Liver (tissue), 9 donors: ENCODE results near the gene PRH2. TPM values are rescaled to one million over a fixed set of nuclear protein-coding genes. Genes with fewer than 3 reads are reported as not detected.

Experiments used
- DNase-seq: peaks from one replicate; pipeline ENCODE4 v3.0.0-alpha.2; 2017; ENCODE audit warnings: low spot score
- H3K27ac ChIP-seq, 2 donors: one replicate each; pipeline ENCODE4 v1.7.0; 2013; ENCODE audit warnings: inconsistent platforms in 2 of 2, low read length in 2 of 2, control low read depth in 1 of 2, low read depth in 1 of 2, mild to moderate bottlenecking in 1 of 2
- H3K27me3 ChIP-seq, 4 donors: one replicate each; pipeline versions ENCODE4 v1.6.1 to v1.7.0; 2013; ENCODE audit warnings: low read length in 3 of 4, inconsistent platforms in 1 of 4, mild to moderate bottlenecking in 1 of 4, moderate library complexity in 1 of 4; ENCODE audit not compliant: control insufficient read depth in 4 of 4, insufficient read depth in 4 of 4
- H3K36me3 ChIP-seq, 4 donors: one replicate each; pipeline versions ENCODE4 v1.6.1 to v1.7.0; 2013; ENCODE audit warnings: low read length in 3 of 4, mild to moderate bottlenecking in 3 of 4, low read depth in 1 of 4, moderate library complexity in 1 of 4; ENCODE audit not compliant: control insufficient read depth in 4 of 4, insufficient read depth in 3 of 4
- H3K4me1 ChIP-seq, 4 donors: one replicate each; pipeline versions ENCODE4 v1.6.1 to v1.7.0; 2013; ENCODE audit warnings: low read length in 3 of 4, mild to moderate bottlenecking in 3 of 4, moderate library complexity in 1 of 4; ENCODE audit not compliant: control insufficient read depth in 4 of 4, insufficient read depth in 4 of 4
- H3K4me3 ChIP-seq, 3 donors: one replicate each; pipeline versions ENCODE4 v1.6.1 to v1.7.0; 2013; ENCODE audit warnings: low read length in 3 of 3, control low read depth in 1 of 3, low read depth in 1 of 3, mild to moderate bottlenecking in 1 of 3
- H3K9ac ChIP-seq, 2 donors: one replicate each; pipeline ENCODE4 v1.7.0; 2013; ENCODE audit warnings: low read length in 2 of 2, mild to moderate bottlenecking in 2 of 2, moderate library complexity in 2 of 2, control low read depth in 1 of 2, low read depth in 1 of 2
- H3K9me3 ChIP-seq, 4 donors: one replicate each; pipeline versions ENCODE4 v1.6.1 to v1.7.0; 2013; ENCODE audit warnings: low read length in 3 of 4; ENCODE audit not compliant: control insufficient read depth in 4 of 4
- EGR1 ChIP-seq, 2 donors: IDR thresholded peaks; 2 replicates each; pipeline ENCODE4 v1.6.1; 2016 to 2018; ENCODE audit warnings: antibody characterized with exemption in 2 of 2, low read depth in 2 of 2
- FOXA1 ChIP-seq: IDR thresholded peaks from 2 replicates; pipeline ENCODE4 v1.6.1; 2016; ENCODE audit warnings: antibody characterized with exemption
- FOXA2 ChIP-seq: IDR thresholded peaks from 2 replicates; pipeline ENCODE4 v1.6.1; 2016; ENCODE audit warnings: antibody characterized with exemption
- GABPA ChIP-seq, 2 donors: IDR thresholded peaks in 1 of 2; conservative IDR thresholded peaks in 1 of 2; 2 replicates each; pipeline ENCODE4 v1.6.1; 2016; ENCODE audit warnings: antibody characterized with exemption in 2 of 2, mild to moderate bottlenecking in 1 of 2, moderate library complexity in 1 of 2
- HNF4A ChIP-seq, 2 donors: conservative IDR thresholded peaks; 2 replicates each; pipeline ENCODE4 v1.6.1; 2016; ENCODE audit warnings: antibody characterized with exemption in 2 of 2, mild to moderate bottlenecking in 2 of 2
- HNF4G ChIP-seq: IDR thresholded peaks from 2 replicates; pipeline ENCODE4 v1.6.1; 2016; ENCODE audit warnings: antibody characterized with exemption
- JUND ChIP-seq, 2 donors: IDR thresholded peaks; 2 replicates each; pipeline ENCODE4 v1.6.1; 2016; ENCODE audit warnings: antibody characterized with exemption in 2 of 2
- NR2F2 ChIP-seq: IDR thresholded peaks from 2 replicates; pipeline ENCODE4 v1.6.1; 2016; ENCODE audit warnings: antibody characterized with exemption
- RAD21 ChIP-seq, 2 donors: IDR thresholded peaks; 2 replicates each; pipeline ENCODE4 v1.6.1; 2016; ENCODE audit warnings: antibody characterized with exemption in 2 of 2, mild to moderate bottlenecking in 2 of 2
- RXRA ChIP-seq, 2 donors: IDR thresholded peaks; 2 replicates each; pipeline ENCODE4 v1.6.1; 2017 to 2018; ENCODE audit warnings: antibody characterized with exemption in 2 of 2, mild to moderate bottlenecking in 1 of 2
- TAF1 ChIP-seq: conservative IDR thresholded peaks from 2 replicates; pipeline ENCODE4 v1.6.1; 2016; ENCODE audit warnings: antibody characterized with exemption, mild to moderate bottlenecking
- WGBS: extraction: QIAGEN DNeasy Blood & Tissue Kit; methylation state at CpG from one replicate; pipeline ENCODE4 v1.1.7; 2013; 5-methylcytosine and 5-hydroxymethylcytosine counted together
- polyA plus RNA-seq, 2 donors: library from polyadenylated mRNA; stranded (reverse) in 1 of 2; unstranded in 1 of 2; fragments of 200-250 nt in 1 of 2; fragments of >200 nt in 1 of 2; fragmentation: Nextera tagmentation in 1 of 2; extraction: Ambion mirVana in 1 of 2; gene quantifications; one replicate each; pipeline versions ENCODE4 v1.2.1 to v1.2.3, GENCODE V29; 2013 to 2015
- total RNA-seq, 2 donors: library from RNA; depleted of rRNA; stranded (reverse); fragments of >200 nt; gene quantifications; one replicate each; pipeline ENCODE4 v1.2.3, GENCODE V29; 2014
- TF ChIP-seq, protein P1 (sequence below): fragments of 150-350 bp; IDR thresholded peaks from 2 replicates; pipeline ENCODE4 v1.5.1; 2017; ENCODE audit warnings: improper control_type of control experiment, low read depth, low read length; ENCODE audit not compliant: missing input control
- TF ChIP-seq, protein P2 (sequence below): IDR thresholded peaks from 2 replicates; pipeline ENCODE4 v1.6.1; 2016; ENCODE audit warnings: antibody characterized with exemption
- TF ChIP-seq, protein P3 (sequence below): IDR thresholded peaks from 2 replicates; pipeline ENCODE4 v1.6.1; 2016; ENCODE audit warnings: antibody characterized with exemption
- TF ChIP-seq, protein P4 (sequence below): IDR thresholded peaks from 2 replicates; pipeline ENCODE4 v1.6.1; 2016; ENCODE audit warnings: antibody characterized with exemption
- TF ChIP-seq, protein P5 (sequence below): IDR thresholded peaks from 2 replicates; pipeline ENCODE4 v1.6.1; 2016; ENCODE audit warnings: antibody characterized with exemption, mild to moderate bottlenecking
- donor health status: healthy.
- donor health status: healthy.
- donor health status: healthy.
- donor health status: healthy.
- donor health status: healthy.

Gene PRH2
- total and polyA plus RNA-seq, 4 donors = 0.23 to 0.42 (median 0.40) TPM; not detected in 1

DNA sequence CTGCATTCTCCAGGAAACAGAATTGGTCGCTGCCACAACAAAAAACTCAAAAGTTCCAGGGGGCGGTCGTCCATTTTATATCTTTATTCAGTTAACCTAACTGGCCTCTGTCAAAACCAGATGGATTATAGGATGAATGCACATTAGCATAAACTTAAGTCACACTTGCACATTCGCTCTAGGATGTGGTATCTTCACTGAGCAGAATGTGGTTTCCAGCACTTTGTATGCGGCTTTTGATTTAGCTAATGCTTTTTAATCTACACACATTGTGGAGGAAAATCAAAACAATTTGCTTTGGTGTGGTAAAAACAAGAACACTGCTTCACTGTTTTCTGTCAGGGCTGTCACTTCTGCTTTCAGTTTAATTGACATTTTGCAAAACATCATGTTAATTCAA, 53.2 kb downstream of the PRH2 start:
- DNase-seq = no peak
- WGBS = 90% methylated on average over 5 of the region's 5 CpGs

More for the DNA sequence above, 53.2 kb downstream of the PRH2 start:
- no peak overlapping the region for H3K4me3 ChIP-seq
- no peak overlapping the region for H3K9ac ChIP-seq
- no peaks in the 10 kb centered on the region for H3K27me3 ChIP-seq
- TF ChIP-seq EGR1 (IDR thresholded peaks at IDR 0.05; ENCODE audit: low read depth in 2 of 2) (no peak), NR2F2 (no peak), TAF1 (no peak), JUND (IDR thresholded peaks at IDR 0.05) (no peak), FOXA1 (no peak), HNF4A (conservative IDR thresholded peaks at IDR 0.05) (no peak), HNF4G (no peak), RAD21 (IDR thresholded peaks at IDR 0.05) (no peak), FOXA2 (no peak), RXRA (IDR thresholded peaks at IDR 0.05) (no peak), GABPA (IDR thresholded peaks at IDR 0.05 in 1 of 2, conservative IDR thresholded peaks at IDR 0.05 in 1 of 2) (no peak)
- TF ChIP-seq, protein P1, sequence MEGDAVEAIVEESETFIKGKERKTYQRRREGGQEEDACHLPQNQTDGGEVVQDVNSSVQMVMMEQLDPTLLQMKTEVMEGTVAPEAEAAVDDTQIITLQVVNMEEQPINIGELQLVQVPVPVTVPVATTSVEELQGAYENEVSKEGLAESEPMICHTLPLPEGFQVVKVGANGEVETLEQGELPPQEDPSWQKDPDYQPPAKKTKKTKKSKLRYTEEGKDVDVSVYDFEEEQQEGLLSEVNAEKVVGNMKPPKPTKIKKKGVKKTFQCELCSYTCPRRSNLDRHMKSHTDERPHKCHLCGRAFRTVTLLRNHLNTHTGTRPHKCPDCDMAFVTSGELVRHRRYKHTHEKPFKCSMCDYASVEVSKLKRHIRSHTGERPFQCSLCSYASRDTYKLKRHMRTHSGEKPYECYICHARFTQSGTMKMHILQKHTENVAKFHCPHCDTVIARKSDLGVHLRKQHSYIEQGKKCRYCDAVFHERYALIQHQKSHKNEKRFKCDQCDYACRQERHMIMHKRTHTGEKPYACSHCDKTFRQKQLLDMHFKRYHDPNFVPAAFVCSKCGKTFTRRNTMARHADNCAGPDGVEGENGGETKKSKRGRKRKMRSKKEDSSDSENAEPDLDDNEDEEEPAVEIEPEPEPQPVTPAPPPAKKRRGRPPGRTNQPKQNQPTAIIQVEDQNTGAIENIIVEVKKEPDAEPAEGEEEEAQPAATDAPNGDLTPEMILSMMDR = no peak
- TF ChIP-seq, protein P2, sequence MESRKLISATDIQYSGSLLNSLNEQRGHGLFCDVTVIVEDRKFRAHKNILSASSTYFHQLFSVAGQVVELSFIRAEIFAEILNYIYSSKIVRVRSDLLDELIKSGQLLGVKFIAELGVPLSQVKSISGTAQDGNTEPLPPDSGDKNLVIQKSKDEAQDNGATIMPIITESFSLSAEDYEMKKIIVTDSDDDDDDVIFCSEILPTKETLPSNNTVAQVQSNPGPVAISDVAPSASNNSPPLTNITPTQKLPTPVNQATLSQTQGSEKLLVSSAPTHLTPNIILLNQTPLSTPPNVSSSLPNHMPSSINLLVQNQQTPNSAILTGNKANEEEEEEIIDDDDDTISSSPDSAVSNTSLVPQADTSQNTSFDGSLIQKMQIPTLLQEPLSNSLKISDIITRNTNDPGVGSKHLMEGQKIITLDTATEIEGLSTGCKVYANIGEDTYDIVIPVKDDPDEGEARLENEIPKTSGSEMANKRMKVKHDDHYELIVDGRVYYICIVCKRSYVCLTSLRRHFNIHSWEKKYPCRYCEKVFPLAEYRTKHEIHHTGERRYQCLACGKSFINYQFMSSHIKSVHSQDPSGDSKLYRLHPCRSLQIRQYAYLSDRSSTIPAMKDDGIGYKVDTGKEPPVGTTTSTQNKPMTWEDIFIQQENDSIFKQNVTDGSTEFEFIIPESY = no peak
- TF ChIP-seq, protein P3, sequence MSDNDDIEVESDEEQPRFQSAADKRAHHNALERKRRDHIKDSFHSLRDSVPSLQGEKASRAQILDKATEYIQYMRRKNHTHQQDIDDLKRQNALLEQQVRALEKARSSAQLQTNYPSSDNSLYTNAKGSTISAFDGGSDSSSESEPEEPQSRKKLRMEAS = no peak
- TF ChIP-seq, protein P4, sequence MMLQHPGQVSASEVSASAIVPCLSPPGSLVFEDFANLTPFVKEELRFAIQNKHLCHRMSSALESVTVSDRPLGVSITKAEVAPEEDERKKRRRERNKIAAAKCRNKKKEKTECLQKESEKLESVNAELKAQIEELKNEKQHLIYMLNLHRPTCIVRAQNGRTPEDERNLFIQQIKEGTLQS = no peak
- TF ChIP-seq, protein P5, sequence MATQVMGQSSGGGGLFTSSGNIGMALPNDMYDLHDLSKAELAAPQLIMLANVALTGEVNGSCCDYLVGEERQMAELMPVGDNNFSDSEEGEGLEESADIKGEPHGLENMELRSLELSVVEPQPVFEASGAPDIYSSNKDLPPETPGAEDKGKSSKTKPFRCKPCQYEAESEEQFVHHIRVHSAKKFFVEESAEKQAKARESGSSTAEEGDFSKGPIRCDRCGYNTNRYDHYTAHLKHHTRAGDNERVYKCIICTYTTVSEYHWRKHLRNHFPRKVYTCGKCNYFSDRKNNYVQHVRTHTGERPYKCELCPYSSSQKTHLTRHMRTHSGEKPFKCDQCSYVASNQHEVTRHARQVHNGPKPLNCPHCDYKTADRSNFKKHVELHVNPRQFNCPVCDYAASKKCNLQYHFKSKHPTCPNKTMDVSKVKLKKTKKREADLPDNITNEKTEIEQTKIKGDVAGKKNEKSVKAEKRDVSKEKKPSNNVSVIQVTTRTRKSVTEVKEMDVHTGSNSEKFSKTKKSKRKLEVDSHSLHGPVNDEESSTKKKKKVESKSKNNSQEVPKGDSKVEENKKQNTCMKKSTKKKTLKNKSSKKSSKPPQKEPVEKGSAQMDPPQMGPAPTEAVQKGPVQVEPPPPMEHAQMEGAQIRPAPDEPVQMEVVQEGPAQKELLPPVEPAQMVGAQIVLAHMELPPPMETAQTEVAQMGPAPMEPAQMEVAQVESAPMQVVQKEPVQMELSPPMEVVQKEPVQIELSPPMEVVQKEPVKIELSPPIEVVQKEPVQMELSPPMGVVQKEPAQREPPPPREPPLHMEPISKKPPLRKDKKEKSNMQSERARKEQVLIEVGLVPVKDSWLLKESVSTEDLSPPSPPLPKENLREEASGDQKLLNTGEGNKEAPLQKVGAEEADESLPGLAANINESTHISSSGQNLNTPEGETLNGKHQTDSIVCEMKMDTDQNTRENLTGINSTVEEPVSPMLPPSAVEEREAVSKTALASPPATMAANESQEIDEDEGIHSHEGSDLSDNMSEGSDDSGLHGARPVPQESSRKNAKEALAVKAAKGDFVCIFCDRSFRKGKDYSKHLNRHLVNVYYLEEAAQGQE = no peak
- H3K27ac ChIP-seq = no peak overlapping the region
- H3K36me3 ChIP-seq = no peaks in the 10 kb centered on the region
- no peaks in the 10 kb centered on the region for H3K4me1 ChIP-seq
- H3K9me3 ChIP-seq = no peaks in the 10 kb centered on the region

Other genes starting within 250 kb of the PRH2 start
- 100 to 1,000 TPM in 1 of 2 donors, 1 to 10 TPM in 1; 9.2 to 116 TPM for gene YBX3, start 205.9 kb upstream of the PRH2 start, total RNA-seq
- gene YBX3, start 205.9 kb upstream of the PRH2 start, polyA plus RNA-seq = 10 to 100 TPM in 1 of 2 donors, 1 to 10 TPM in 1; 6.8 to 22.3 TPM
- gene TAS2R7, start 126.6 kb upstream of the PRH2 start, total RNA-seq = under 1 TPM in 1 of 2 donors, not detected in 1; 0.42 TPM
- not detected for gene TAS2R7, start 126.6 kb upstream of the PRH2 start, polyA plus RNA-seq
- gene TAS2R8, start 122.0 kb upstream of the PRH2 start, total RNA-seq = under 1 TPM in 1 of 2 donors, not detected in 1; 0.25 TPM
- not detected for gene TAS2R8, start 122.0 kb upstream of the PRH2 start, polyA plus RNA-seq
- gene TAS2R9, start 119.1 kb upstream of the PRH2 start, total RNA-seq = under 1 TPM in 1 of 2 donors, not detected in 1; 0.33 TPM
- not detected for gene TAS2R9, start 119.1 kb upstream of the PRH2 start, polyA plus RNA-seq
- gene TAS2R10, start 102.9 kb upstream of the PRH2 start, total RNA-seq = 1 to 10 TPM in 1 of 2 donors, under 1 TPM in 1; 0.14 to 3.0 TPM
- gene TAS2R10, start 102.9 kb upstream of the PRH2 start, polyA plus RNA-seq = under 1 TPM in 1 of 2 donors, not detected in 1; 0.40 TPM
- 1 to 10 TPM in 1 of 2 donors, under 1 TPM in 1; 0.56 to 3.5 TPM for gene PRR4, start 79.8 kb upstream of the PRH2 start, total RNA-seq
- gene PRR4, start 79.8 kb upstream of the PRH2 start, polyA plus RNA-seq = 1 to 10 TPM in 1 of 2 donors, under 1 TPM in 1; 0.65 to 2.2 TPM
- 10 to 100 TPM in 1 of 2 donors, 1 to 10 TPM in 1; 9.6 to 29.6 TPM for gene PRH1, start 45.0 kb upstream of the PRH2 start, total RNA-seq
- gene PRH1, start 45.0 kb upstream of the PRH2 start, polyA plus RNA-seq = 10 to 100 TPM in 1 of 2 donors, 1 to 10 TPM in 1; 1.3 to 22.6 TPM
- 1 to 10 TPM in 1 of 2 donors, under 1 TPM in 1; 0.51 to 6.2 TPM for gene TAS2R13, start 19.7 kb upstream of the PRH2 start, total RNA-seq
- gene TAS2R13, start 19.7 kb upstream of the PRH2 start, polyA plus RNA-seq = under 1 TPM in 1 of 2 donors, not detected in 1; 0.10 TPM
- gene TAS2R14, start 10.0 kb downstream of the PRH2 start, total RNA-seq = 1 to 10 TPM; 1.5 to 6.9 TPM
- gene TAS2R14, start 10.0 kb downstream of the PRH2 start, polyA plus RNA-seq = 1 to 10 TPM in 1 of 2 donors, under 1 TPM in 1; 0.16 to 1.4 TPM
- 1 to 10 TPM in 1 of 2 donors, under 1 TPM in 1; 0.89 to 7.8 TPM for gene TAS2R50, start 57.7 kb downstream of the PRH2 start, total RNA-seq
- not detected for gene TAS2R50, start 57.7 kb downstream of the PRH2 start, polyA plus RNA-seq
- 1 to 10 TPM; 1.4 to 5.9 TPM for gene TAS2R20, start 69.1 kb downstream of the PRH2 start, total RNA-seq
- gene TAS2R20, start 69.1 kb downstream of the PRH2 start, polyA plus RNA-seq = under 1 TPM; 0.03 to 0.49 TPM
- gene TAS2R19, start 93.4 kb downstream of the PRH2 start, total RNA-seq = 10 to 100 TPM in 1 of 2 donors, 1 to 10 TPM in 1; 2.1 to 11.8 TPM
- gene TAS2R19, start 93.4 kb downstream of the PRH2 start, polyA plus RNA-seq = not detected
- 1 to 10 TPM; 1.3 to 7.4 TPM for gene TAS2R31, start 102.2 kb downstream of the PRH2 start, total RNA-seq
- gene TAS2R31, start 102.2 kb downstream of the PRH2 start, polyA plus RNA-seq = under 1 TPM in 1 of 2 donors, not detected in 1; 0.99 TPM
- gene TAS2R46, start 133.1 kb downstream of the PRH2 start, total RNA-seq = 1 to 10 TPM; 1.1 to 6.7 TPM
- under 1 TPM in 1 of 2 donors, not detected in 1; 0.35 TPM for gene TAS2R46, start 133.1 kb downstream of the PRH2 start, polyA plus RNA-seq
- gene TAS2R43, start 163.1 kb downstream of the PRH2 start, total RNA-seq = 1 to 10 TPM in 1 of 2 donors, under 1 TPM in 1; 0.84 to 3.8 TPM
- under 1 TPM in 1 of 2 donors, not detected in 1; 0.57 TPM for gene TAS2R43, start 163.1 kb downstream of the PRH2 start, polyA plus RNA-seq
- 10 to 100 TPM in 1 of 2 donors, 1 to 10 TPM in 1; 3.4 to 12.0 TPM for gene TAS2R30, start 205.4 kb downstream of the PRH2 start, total RNA-seq
- gene TAS2R30, start 205.4 kb downstream of the PRH2 start, polyA plus RNA-seq = under 1 TPM in 1 of 2 donors, not detected in 1; 0.18 TPM
- 1 to 10 TPM; 4.9 to 6.3 TPM for gene SMIM10L1, start 242.0 kb downstream of the PRH2 start, total RNA-seq
- gene SMIM10L1, start 242.0 kb downstream of the PRH2 start, polyA plus RNA-seq = 1 to 10 TPM; 6.0 to 6.3 TPM